Activated CD4-positive, CD25-positive, alpha-beta regulatory T cell treated with anti-CD3 and anti-CD28 coated beads, Interleukin-2, amount 50 U/mL, for 16 hours (primary cell): ENCODE results near the gene CCDC57.
"Not testable (repeated sequence)": the region's sequence is repeated elsewhere in the genome, so short reads cannot be mapped to it uniquely, and the experiment has no call there.

ENCODE experiments used
- DNase-seq: peaks from one replicate; pipeline ENCODE4 v3.0.0-alpha.2; 2020; ENCODE audit warnings: low read depth, low spot score

Gene CCDC57

GRCh38 chr17:82202981-82203380 lies 9.7 kb downstream of the CCDC57 start:
- no peak for DNase-seq

GRCh38 chr17:82201498-82201910 lies 11.1 kb downstream of the CCDC57 start:
- DNase-seq, result no peak

GRCh38 chr17:82200743-82201497 lies 11.7 kb downstream of the CCDC57 start:
- peak; percentile 43 for DNase-seq

- DNase-seq, result no peak
Observed at GRCh38 chr17:82200135-82200534, 12.5 kb downstream of the CCDC57 start.

- DNase-seq, result no peak
Observed at GRCh38 chr17:82199496-82199895, 13.1 kb downstream of the CCDC57 start.

- DNase-seq, result no peak
Observed at GRCh38 chr17:82198092-82198491, 14.6 kb downstream of the CCDC57 start.

- DNase-seq, result no peak
Observed at GRCh38 chr17:82195675-82196672, 16.7 kb downstream of the CCDC57 start.

- no peak for DNase-seq
Observed at GRCh38 chr17:82194765-82195164, 17.9 kb downstream of the CCDC57 start.

GRCh38 chr17:82193520-82194220 lies 19.0 kb downstream of the CCDC57 start:
- DNase-seq, result no peak

GRCh38 chr17:82193050-82193449 lies 19.6 kb downstream of the CCDC57 start:
- DNase-seq, result not testable (repeated sequence)

GRCh38 chr17:82188001-82188961 lies 24.4 kb downstream of the CCDC57 start:
- no peak for DNase-seq

- no peak for DNase-seq
Observed at GRCh38 chr17:82187500-82187899, 25.1 kb downstream of the CCDC57 start.

- no peak for DNase-seq
Observed at GRCh38 chr17:82186221-82186620, 26.4 kb downstream of the CCDC57 start.

GRCh38 chr17:82184761-82185160 lies 27.9 kb downstream of the CCDC57 start:
- no peak for DNase-seq

GRCh38 chr17:82180776-82181528 lies 31.7 kb downstream of the CCDC57 start:
- no peak for DNase-seq

GRCh38 chr17:82179946-82180475 lies 32.6 kb downstream of the CCDC57 start:
- no peak for DNase-seq

GRCh38 chr17:82179412-82179811 lies 33.2 kb downstream of the CCDC57 start:
- DNase-seq, result no peak

GRCh38 chr17:82178499-82179261 lies 34.0 kb downstream of the CCDC57 start:
- DNase-seq, result no peak
